ENCODE data around the gene TEX19. TPM values are rescaled to one million over a fixed set of nuclear protein-coding genes. Genes with fewer than 3 reads are reported as not detected.

The TEX19 gene
- total and polyA plus RNA-seq, 9 of the 15 experiments (the other 6 are each of a cell fraction or from before 2014, with no cell fraction given), result 0.10 to 4.9 (median 1.9) TPM

- TF ChIP-seq, protein P1, sequence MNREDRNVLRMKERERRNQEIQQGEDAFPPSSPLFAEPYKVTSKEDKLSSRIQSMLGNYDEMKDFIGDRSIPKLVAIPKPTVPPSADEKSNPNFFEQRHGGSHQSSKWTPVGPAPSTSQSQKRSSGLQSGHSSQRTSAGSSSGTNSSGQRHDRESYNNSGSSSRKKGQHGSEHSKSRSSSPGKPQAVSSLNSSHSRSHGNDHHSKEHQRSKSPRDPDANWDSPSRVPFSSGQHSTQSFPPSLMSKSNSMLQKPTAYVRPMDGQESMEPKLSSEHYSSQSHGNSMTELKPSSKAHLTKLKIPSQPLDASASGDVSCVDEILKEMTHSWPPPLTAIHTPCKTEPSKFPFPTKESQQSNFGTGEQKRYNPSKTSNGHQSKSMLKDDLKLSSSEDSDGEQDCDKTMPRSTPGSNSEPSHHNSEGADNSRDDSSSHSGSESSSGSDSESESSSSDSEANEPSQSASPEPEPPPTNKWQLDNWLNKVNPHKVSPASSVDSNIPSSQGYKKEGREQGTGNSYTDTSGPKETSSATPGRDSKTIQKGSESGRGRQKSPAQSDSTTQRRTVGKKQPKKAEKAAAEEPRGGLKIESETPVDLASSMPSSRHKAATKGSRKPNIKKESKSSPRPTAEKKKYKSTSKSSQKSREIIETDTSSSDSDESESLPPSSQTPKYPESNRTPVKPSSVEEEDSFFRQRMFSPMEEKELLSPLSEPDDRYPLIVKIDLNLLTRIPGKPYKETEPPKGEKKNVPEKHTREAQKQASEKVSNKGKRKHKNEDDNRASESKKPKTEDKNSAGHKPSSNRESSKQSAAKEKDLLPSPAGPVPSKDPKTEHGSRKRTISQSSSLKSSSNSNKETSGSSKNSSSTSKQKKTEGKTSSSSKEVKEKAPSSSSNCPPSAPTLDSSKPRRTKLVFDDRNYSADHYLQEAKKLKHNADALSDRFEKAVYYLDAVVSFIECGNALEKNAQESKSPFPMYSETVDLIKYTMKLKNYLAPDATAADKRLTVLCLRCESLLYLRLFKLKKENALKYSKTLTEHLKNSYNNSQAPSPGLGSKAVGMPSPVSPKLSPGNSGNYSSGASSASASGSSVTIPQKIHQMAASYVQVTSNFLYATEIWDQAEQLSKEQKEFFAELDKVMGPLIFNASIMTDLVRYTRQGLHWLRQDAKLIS (CRISPR knock-in tag; IDR thresholded peaks at IDR 0.05), result no peak
- TF ChIP-seq PCBP2 (IDR thresholded peaks at IDR 0.05; ENCODE audit: low read depth, low read length, poor library complexity, severe bottlenecking) (no peak), ZBTB8A (IDR thresholded peaks at IDR 0.05; ENCODE audit: partially characterized antibody) (no peak), GATAD2A (IDR thresholded peaks at IDR 0.05) (peak; percentile 70; the same call in 1 of the 2 replicates), ZNF23 (CRISPR knock-in tag; IDR thresholded peaks at IDR 0.05) (no peak), PTBP1 (IDR thresholded peaks at IDR 0.05; ENCODE audit: low read depth, low read length) (no peak), TSC22D4 (tag; IDR thresholded peaks at IDR 0.05) (no peak), VEZF1 (CRISPR knock-in tag; IDR thresholded peaks at IDR 0.05) (peak; percentile 55), NFE2L1 (tag; IDR thresholded peaks at IDR 0.05; ENCODE audit: borderline replicate concordance, low read depth) (no peak), JUNB (CRISPR knock-in tag; conservative IDR thresholded peaks at IDR 0.05) (no peak), TAL1 (IDR thresholded peaks at IDR 0.05) (peak; percentile 69), PRDM10 (IDR thresholded peaks at IDR 0.05; ENCODE audit: partially characterized antibody) (no peak), ZNF609 (CRISPR knock-in tag; IDR thresholded peaks at IDR 0.05; ENCODE audit: borderline replicate concordance) (no peak)
These were observed 35.4 kb upstream of the TEX19 start (continued) for GRCh38 chr17:82323514-82324234.
